ENCODE results near the gene RPS21. TPM values are rescaled to one million over a fixed set of nuclear protein-coding genes. Genes with fewer than 3 reads are reported as not detected.

The RPS21 gene
- polyA plus RNA-seq, 1 of the 3 experiments (the other 2 are of a cell fraction), result 16,625 TPM

DNA sequence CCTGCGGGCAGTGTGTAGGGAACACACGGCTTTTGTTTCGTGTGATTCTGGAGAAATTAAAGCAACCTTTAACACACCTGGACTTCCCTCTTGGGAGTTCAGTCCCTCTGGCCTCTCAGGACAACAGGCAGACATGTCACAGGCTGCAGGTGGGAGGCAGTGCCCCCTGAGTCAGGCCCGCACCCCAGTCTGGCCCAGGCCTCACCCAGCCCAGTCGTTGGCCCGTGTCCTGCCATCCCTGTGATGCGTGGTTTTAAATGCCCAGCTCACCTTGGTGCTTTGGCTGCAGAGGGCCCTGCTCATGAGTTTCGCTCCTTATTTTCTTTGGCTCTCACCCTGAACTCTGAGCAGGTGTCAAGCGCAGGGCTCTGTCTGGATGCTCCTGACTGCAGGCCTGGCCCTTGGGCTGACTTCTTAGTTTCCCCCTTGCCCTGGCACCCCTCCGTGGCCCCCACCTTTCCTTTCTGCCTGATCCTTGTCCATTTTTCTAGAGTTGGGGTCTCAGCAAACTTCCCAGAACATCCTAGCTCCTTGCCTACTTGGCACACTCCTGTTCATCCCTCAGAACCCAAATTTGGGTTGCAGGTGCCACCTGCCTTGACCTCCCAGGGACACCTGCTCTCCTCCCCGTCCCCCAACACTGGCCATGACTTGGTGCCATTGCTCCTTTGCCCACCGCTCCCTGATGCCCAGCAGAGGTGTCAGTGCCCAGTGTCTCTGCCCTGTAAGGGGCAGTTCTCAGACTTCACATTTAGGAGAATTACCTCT lies 22.4 kb downstream of the RPS21 start:
- CTCF ChIA-PET, result interaction anchor here (0.6 to 4.2 kb wide), 54 partner anchors 9 to 971 kb away, joined by 3 to 65 read pairs (median 5); partner anchors contain the start of genes ADRM1 and LAMA5

More for the DNA sequence above, 22.4 kb downstream of the RPS21 start:
- Histone ChIP-seq H3K4me2 (no peak overlapping the region), H4K20me1 (ENCODE audit: insufficient read depth) (peaks cover 5% of the 10 kb centered on the region; the same call in 1 of the 2 replicates), H3K27me3 (ENCODE audit: insufficient read depth) (no peaks in the 10 kb centered on the region), H3K9ac (no peak overlapping the region), H2AFZ (ENCODE audit: low read depth) (no peak overlapping the region), H3K9me2 (no peaks in the 10 kb centered on the region), H3K4me3 (ENCODE audit: low read depth in 2 of 2, low read length in 1 of 2) (no peak overlapping the region), H3F3A (replicated peaks; ENCODE audit: insufficient read depth) (no peaks in the 10 kb centered on the region), H3K27ac (ENCODE audit: low read depth in 2 of 2, low read length in 1 of 2) (no peak overlapping the region), H3K36me3 (replicated peaks in 1 of 2; ENCODE audit: control insufficient read depth in 1 of 2, insufficient read depth in 2 of 2, low read length in 1 of 2) (no peaks in the 10 kb centered on the region), H3K4me1 (ENCODE audit: control insufficient read depth in 1 of 2, insufficient read depth in 2 of 2, low read depth in 1 of 2, low read length in 1 of 2) (peaks cover 0 to 52% of the 10 kb centered on the region in 2 experiments; a peak in 1 of 4 replicates), H3K79me2 (ENCODE audit: insufficient read depth) (peaks cover 7% of the 10 kb centered on the region; the same call in 1 of the 2 replicates), H3K9me3 (no peaks in the 10 kb centered on the region)
- TF ChIP-seq TAF1 (IDR thresholded peaks at IDR 0.05; ENCODE audit: borderline replicate concordance, low read depth, low read length) (no peak), GABPA (IDR thresholded peaks at IDR 0.05; ENCODE audit: low read depth) (no peak), POLR2AphosphoS5 (IDR thresholded peaks at IDR 0.05; ENCODE audit: low read depth, low read length) (no peak), RCOR1 (IDR thresholded peaks at IDR 0.05; ENCODE audit: low read length) (no peak), GATA2 (CRISPR knock-in tag; IDR thresholded peaks at IDR 0.05) (no peak), EP300 (IDR thresholded peaks at IDR 0.05; ENCODE audit: borderline replicate concordance in 1 of 2, low read depth in 1 of 2, low read length in 1 of 2) (no peak), RFX5 (IDR thresholded peaks at IDR 0.05; ENCODE audit: low read length) (no peak), MXI1 (IDR thresholded peaks at IDR 0.05; ENCODE audit: low read depth, low read length) (no peak), SIN3A (IDR thresholded peaks at IDR 0.05; ENCODE audit: borderline replicate concordance, low read depth, low read length) (no peak), NFIC (IDR thresholded peaks at IDR 0.05; ENCODE audit: borderline replicate concordance) (no peak), ELF1 (IDR thresholded peaks at IDR 0.05) (no peak), FOSL2 (IDR thresholded peaks at IDR 0.05; ENCODE audit: borderline replicate concordance, low read depth) (no peak), SMC3 (IDR thresholded peaks at IDR 0.05; ENCODE audit: low read depth, low read length) (no peak), FOXJ3 (CRISPR knock-in tag; IDR thresholded peaks at IDR 0.05) (no peak), FOXM1 (IDR thresholded peaks at IDR 0.05; ENCODE audit: low read depth) (no peak)
- TF ChIP-seq, protein P1, sequence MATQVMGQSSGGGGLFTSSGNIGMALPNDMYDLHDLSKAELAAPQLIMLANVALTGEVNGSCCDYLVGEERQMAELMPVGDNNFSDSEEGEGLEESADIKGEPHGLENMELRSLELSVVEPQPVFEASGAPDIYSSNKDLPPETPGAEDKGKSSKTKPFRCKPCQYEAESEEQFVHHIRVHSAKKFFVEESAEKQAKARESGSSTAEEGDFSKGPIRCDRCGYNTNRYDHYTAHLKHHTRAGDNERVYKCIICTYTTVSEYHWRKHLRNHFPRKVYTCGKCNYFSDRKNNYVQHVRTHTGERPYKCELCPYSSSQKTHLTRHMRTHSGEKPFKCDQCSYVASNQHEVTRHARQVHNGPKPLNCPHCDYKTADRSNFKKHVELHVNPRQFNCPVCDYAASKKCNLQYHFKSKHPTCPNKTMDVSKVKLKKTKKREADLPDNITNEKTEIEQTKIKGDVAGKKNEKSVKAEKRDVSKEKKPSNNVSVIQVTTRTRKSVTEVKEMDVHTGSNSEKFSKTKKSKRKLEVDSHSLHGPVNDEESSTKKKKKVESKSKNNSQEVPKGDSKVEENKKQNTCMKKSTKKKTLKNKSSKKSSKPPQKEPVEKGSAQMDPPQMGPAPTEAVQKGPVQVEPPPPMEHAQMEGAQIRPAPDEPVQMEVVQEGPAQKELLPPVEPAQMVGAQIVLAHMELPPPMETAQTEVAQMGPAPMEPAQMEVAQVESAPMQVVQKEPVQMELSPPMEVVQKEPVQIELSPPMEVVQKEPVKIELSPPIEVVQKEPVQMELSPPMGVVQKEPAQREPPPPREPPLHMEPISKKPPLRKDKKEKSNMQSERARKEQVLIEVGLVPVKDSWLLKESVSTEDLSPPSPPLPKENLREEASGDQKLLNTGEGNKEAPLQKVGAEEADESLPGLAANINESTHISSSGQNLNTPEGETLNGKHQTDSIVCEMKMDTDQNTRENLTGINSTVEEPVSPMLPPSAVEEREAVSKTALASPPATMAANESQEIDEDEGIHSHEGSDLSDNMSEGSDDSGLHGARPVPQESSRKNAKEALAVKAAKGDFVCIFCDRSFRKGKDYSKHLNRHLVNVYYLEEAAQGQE (IDR thresholded peaks at IDR 0.05; ENCODE audit: low read depth, low read length), result no peak
- TF ChIP-seq, protein P2, sequence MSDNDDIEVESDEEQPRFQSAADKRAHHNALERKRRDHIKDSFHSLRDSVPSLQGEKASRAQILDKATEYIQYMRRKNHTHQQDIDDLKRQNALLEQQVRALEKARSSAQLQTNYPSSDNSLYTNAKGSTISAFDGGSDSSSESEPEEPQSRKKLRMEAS (IDR thresholded peaks at IDR 0.05; ENCODE audit: low read depth), result no peak
- TF ChIP-seq, protein P3, sequence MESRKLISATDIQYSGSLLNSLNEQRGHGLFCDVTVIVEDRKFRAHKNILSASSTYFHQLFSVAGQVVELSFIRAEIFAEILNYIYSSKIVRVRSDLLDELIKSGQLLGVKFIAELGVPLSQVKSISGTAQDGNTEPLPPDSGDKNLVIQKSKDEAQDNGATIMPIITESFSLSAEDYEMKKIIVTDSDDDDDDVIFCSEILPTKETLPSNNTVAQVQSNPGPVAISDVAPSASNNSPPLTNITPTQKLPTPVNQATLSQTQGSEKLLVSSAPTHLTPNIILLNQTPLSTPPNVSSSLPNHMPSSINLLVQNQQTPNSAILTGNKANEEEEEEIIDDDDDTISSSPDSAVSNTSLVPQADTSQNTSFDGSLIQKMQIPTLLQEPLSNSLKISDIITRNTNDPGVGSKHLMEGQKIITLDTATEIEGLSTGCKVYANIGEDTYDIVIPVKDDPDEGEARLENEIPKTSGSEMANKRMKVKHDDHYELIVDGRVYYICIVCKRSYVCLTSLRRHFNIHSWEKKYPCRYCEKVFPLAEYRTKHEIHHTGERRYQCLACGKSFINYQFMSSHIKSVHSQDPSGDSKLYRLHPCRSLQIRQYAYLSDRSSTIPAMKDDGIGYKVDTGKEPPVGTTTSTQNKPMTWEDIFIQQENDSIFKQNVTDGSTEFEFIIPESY (IDR thresholded peaks at IDR 0.05; ENCODE audit: borderline replicate concordance, low read depth), result no peak
- DNase-seq, result no peak
- POLR2A ChIA-PET, result interaction anchor here (1.0 to 1.7 kb wide), 2 partner anchors 18 to 234 kb away, joined by 3 to 5 read pairs; partner anchors contain the start of gene SLCO4A1
- WGBS (ENCODE audit: low lambda C conversion rate), result 77% methylated on average over 12 of the region's 12 CpGs
